Measurements from ENCODE around the gene SEPTIN14.
"Not testable (repeated sequence)": the region's sequence is repeated elsewhere in the genome, so short reads cannot be mapped to it uniquely, and the experiment has no call there.

SEPTIN14 gene

DNA sequence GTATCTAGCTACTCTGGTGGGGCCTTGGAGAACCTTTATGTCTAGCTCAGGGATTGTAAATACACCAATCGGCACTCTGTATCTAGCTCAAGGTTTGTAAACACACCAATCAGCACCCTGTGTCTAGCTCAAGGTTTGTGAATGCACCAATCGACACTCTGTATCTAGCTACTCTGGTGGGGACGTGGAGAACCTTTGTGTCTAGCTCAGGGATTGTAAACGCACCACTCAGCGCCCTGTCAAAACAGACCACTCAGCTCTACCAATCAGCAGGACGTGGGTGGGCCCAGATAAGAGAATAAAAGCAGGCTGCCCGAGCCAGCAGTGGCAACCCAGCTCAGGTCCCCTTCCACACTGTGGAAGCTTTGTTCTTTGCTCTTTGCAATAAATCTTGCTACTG lies 6.4 kb upstream of the SEPTIN14 start:
- H3K4me3 ChIP-seq (ENCODE audit: low read length); H3K9me3 ChIP-seq (ENCODE audit: control insufficient read depth, low read length); H3K27me3 ChIP-seq (ENCODE audit: control insufficient read depth, insufficient read depth, low read length); H3K4me1 ChIP-seq (ENCODE audit: control insufficient read depth, insufficient read depth, low read length); H3K36me3 ChIP-seq (ENCODE audit: control insufficient read depth, insufficient read depth, low read length); H3K9ac ChIP-seq (ENCODE audit: low read length): not testable (repeated sequence)

DNA sequence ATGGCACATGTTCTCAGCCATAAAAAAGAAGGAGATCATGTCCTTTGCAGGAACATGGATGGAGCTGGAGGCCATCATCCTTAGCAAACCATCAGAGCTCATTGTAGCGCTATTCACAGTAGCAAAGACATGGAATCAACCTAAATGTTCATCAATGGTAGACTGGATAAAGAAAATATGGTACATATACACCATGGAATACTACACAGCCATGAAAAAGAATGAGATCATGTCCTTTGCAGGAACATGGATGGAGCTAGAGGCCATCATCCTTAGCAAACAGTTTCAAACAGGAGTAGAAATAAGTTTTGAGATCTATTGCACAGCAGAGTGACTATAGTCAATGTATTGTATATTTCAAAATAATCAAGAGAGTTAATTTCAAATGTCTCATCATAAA lies 17.4 kb downstream of the SEPTIN14 start:
- H3K36me3 ChIP-seq (ENCODE audit: control insufficient read depth, insufficient read depth, low read length); H3K4me1 ChIP-seq (ENCODE audit: control insufficient read depth, insufficient read depth, low read length); H3K9ac ChIP-seq (ENCODE audit: low read length); H3K4me3 ChIP-seq (ENCODE audit: low read length); H3K9me3 ChIP-seq (ENCODE audit: control insufficient read depth, low read length); H3K27me3 ChIP-seq (ENCODE audit: control insufficient read depth, insufficient read depth, low read length): not testable (repeated sequence)

DNA sequence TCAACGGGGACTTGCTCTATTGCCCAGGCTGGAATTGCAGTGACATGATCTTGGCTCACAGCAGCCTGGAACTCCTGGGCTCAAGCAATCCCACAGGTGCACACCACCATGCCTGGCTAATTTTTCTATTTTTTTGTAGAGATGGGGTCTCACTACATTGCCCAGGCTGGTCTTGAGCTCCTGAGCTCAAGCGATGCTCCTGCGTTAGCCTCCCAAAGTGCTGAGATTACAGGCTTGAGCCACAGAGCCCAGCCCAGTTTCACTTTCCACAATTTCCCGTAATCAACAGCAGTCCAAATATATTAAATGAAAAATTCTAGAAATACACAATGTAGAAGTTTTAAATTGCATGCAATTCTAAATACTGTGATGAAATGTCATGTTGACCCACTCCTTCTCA lies 24.0 kb downstream of the SEPTIN14 start:
- Histone ChIP-seq H3K9me3 (ENCODE audit: control insufficient read depth, low read length) (no peaks in the 10 kb centered on the region), H3K36me3 (ENCODE audit: control insufficient read depth, insufficient read depth, low read length) (no peaks in the 10 kb centered on the region), H3K9ac (ENCODE audit: low read length) (no peak overlapping the region)

DNA sequence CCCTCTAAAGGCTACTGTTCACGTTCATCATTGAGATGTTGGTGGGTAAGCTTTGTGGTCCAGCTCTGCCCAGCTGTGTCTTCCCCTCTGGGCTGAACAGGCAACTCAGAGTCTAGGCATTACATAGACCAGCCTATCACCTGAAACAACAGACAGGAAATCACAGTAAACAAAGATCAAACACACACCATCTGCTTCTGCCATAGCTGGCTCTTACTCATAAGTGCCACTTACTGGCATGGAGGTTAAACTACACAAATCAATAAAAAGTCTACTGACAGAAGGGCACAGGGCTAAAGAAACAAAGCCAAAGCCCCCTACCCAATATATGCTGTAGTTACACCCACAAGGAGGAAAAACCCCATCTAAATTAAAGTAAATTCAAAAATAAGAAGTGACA lies 35.0 kb downstream of the SEPTIN14 start:
- Histone ChIP-seq H3K4me1 (ENCODE audit: control insufficient read depth, insufficient read depth, low read length) (no peaks in the 10 kb centered on the region), H3K36me3 (ENCODE audit: control insufficient read depth, insufficient read depth, low read length) (no peaks in the 10 kb centered on the region), H3K27me3 (ENCODE audit: control insufficient read depth, insufficient read depth, low read length) (no peaks in the 10 kb centered on the region), H3K9me3 (ENCODE audit: control insufficient read depth, low read length) (no peaks in the 10 kb centered on the region), H3K4me3 (ENCODE audit: low read length) (no peak overlapping the region), H3K9ac (ENCODE audit: low read length) (no peak overlapping the region)

More for the DNA sequence above, 24.0 kb downstream of the SEPTIN14 start:
- Histone ChIP-seq H3K27me3 (ENCODE audit: control insufficient read depth, insufficient read depth, low read length) (no peaks in the 10 kb centered on the region), H3K4me3 (ENCODE audit: low read length) (no peak overlapping the region), H3K4me1 (ENCODE audit: control insufficient read depth, insufficient read depth, low read length) (no peaks in the 10 kb centered on the region)

DNA sequence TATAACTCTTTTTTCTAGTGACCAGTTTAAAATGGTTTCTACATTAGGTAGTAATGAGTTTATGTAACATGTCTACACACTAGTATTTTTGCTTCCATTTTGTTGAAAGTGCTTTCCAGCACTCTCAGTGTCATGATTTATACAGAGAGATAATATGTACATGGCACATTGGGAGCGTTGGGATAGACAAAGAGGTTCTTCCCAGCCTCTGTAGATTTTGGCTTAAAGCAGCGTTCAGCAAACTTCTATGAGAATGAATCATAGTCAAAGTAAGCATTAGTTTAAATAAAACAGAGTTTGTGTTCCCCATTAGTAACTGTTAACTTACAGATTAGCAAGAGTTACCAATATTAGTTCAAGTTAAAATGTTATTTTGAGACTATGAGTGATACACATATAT lies 43.9 kb downstream of the SEPTIN14 start:
- no peaks in the 10 kb centered on the region for H3K36me3 ChIP-seq (ENCODE audit: control insufficient read depth, insufficient read depth, low read length)
- H3K4me1 ChIP-seq (ENCODE audit: control insufficient read depth, insufficient read depth, low read length), result no peaks in the 10 kb centered on the region
- H3K9ac ChIP-seq (ENCODE audit: low read length), result no peak overlapping the region
- no peaks in the 10 kb centered on the region for H3K27me3 ChIP-seq (ENCODE audit: control insufficient read depth, insufficient read depth, low read length)
- H3K4me3 ChIP-seq (ENCODE audit: low read length), result no peak overlapping the region
- H3K9me3 ChIP-seq (ENCODE audit: control insufficient read depth, low read length), result no peaks in the 10 kb centered on the region

DNA sequence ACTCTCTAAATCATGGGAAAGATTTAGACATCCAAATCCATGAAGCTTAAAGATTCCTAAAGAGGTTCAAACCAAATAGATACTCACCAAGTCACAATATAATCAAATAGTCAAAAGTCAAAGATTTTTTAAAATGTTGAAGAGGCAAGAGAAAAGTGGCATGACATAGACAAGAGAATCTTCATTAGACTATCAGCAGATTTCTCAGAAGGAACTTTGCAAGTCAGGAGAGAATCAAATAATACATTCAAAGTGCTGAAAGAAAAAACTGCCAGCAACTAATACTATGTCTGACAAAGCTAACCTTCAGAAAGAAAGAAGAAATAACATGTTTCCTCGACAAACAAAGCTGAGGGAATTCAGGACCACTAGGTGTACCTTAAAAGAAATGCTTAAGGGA lies 65.3 kb downstream of the SEPTIN14 start:
- not testable (repeated sequence) for H3K9ac ChIP-seq (ENCODE audit: low read length); H3K27me3 ChIP-seq (ENCODE audit: control insufficient read depth, insufficient read depth, low read length); H3K36me3 ChIP-seq (ENCODE audit: control insufficient read depth, insufficient read depth, low read length); H3K9me3 ChIP-seq (ENCODE audit: control insufficient read depth, low read length); H3K4me3 ChIP-seq (ENCODE audit: low read length); H3K4me1 ChIP-seq (ENCODE audit: control insufficient read depth, insufficient read depth, low read length)

DNA sequence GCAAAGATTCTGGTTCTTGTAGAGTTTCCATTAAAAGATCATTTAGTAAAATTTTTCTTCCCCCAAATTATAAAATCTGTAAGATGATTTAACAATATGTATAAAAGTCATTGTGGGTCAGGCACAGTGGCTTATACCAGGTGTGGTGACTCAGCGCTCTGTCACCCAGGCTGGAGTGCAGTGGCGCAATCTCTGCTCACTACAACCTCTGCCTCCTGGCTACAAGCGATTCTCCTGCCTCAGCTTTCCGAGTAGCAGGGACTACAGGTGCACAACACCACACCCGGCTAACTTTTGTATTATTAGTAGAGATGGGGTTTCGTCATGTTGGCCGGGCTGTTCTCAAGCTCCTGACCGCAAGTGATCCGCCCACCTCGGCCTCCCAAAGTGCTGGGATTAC lies 68.0 kb downstream of the SEPTIN14 start:
- no peaks in the 10 kb centered on the region for H3K27me3 ChIP-seq (ENCODE audit: control insufficient read depth, insufficient read depth, low read length)
- H3K36me3 ChIP-seq (ENCODE audit: control insufficient read depth, insufficient read depth, low read length), result no peaks in the 10 kb centered on the region
- no peaks in the 10 kb centered on the region for H3K9me3 ChIP-seq (ENCODE audit: control insufficient read depth, low read length)
- no peak overlapping the region for H3K9ac ChIP-seq (ENCODE audit: low read length)
- no peaks in the 10 kb centered on the region for H3K4me1 ChIP-seq (ENCODE audit: control insufficient read depth, insufficient read depth, low read length)
- no peak overlapping the region for H3K4me3 ChIP-seq (ENCODE audit: low read length)

DNA sequence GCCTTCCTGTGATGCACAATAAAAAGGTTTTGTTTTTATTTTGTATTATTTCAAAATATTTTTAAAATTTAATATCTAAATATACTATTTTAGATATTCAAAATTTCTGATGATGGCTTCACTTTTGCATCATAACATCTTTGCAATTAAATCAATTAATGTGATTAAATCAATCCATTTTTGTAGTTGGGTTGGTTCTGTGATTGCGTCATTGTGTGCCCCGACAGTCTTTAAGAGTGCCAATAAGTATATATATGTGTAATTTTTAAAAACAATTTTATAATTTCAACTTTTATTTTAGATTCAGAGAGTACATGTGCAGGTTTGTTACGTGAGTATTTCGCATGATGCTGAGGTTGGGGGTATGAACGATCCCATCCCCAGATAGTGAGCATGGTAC lies 70.5 kb downstream of the SEPTIN14 start:
- Histone ChIP-seq H3K36me3 (ENCODE audit: control insufficient read depth, insufficient read depth, low read length) (no peaks in the 10 kb centered on the region), H3K4me3 (ENCODE audit: low read length) (no peak overlapping the region), H3K27me3 (ENCODE audit: control insufficient read depth, insufficient read depth, low read length) (no peaks in the 10 kb centered on the region), H3K9me3 (ENCODE audit: control insufficient read depth, low read length) (no peaks in the 10 kb centered on the region), H3K9ac (ENCODE audit: low read length) (no peak overlapping the region), H3K4me1 (ENCODE audit: control insufficient read depth, insufficient read depth, low read length) (no peaks in the 10 kb centered on the region)

DNA sequence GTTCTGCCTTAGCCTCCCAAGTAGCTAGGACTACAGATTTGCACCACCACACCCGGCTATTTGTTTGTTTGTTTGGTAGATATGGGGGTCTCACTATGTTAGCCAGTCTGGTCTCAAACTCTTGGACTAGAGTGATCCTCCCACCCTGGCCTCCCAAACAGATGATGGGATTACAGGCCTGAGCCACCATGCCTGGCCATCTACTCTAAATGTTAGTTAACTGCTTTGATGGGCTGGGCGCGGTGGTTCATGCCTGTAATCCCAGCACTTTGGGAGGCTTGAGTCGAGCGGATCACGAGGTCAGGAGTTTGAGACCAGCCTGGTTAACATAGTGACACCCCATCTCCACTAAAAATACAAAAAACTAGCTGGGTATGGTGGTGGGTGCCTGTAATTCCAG lies 74.8 kb downstream of the SEPTIN14 start:
- H3K4me3 ChIP-seq (ENCODE audit: low read length), result no peak overlapping the region
- no peaks in the 10 kb centered on the region for H3K4me1 ChIP-seq (ENCODE audit: control insufficient read depth, insufficient read depth, low read length)
- no peaks in the 10 kb centered on the region for H3K9me3 ChIP-seq (ENCODE audit: control insufficient read depth, low read length)
- H3K9ac ChIP-seq (ENCODE audit: low read length), result no peak overlapping the region
- no peaks in the 10 kb centered on the region for H3K36me3 ChIP-seq (ENCODE audit: control insufficient read depth, insufficient read depth, low read length)
- H3K27me3 ChIP-seq (ENCODE audit: control insufficient read depth, insufficient read depth, low read length), result no peaks in the 10 kb centered on the region

DNA sequence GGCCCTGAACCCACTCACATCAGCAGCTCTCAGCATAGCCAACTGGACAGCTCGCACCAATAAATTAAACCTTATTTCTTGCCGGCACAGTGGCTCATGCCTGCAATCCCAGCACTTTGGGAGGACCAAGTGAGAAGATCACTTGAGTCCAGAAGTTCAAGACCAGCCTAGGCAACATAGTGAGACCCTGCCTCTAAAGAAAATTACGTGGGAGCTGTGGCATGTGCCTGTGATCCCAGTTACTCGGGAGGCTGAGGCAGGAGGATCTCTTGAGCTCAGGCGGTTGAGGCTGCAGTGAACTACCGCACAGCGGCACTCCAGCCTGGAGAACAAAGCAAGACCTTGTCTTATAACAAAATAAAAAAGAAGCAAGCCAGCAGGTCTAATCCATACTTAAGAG lies 75.7 kb downstream of the SEPTIN14 start:
- Histone ChIP-seq H3K4me1 (ENCODE audit: control insufficient read depth, insufficient read depth, low read length) (no peaks in the 10 kb centered on the region), H3K9me3 (ENCODE audit: control insufficient read depth, low read length) (no peaks in the 10 kb centered on the region), H3K4me3 (ENCODE audit: low read length) (no peak overlapping the region), H3K9ac (ENCODE audit: low read length) (no peak overlapping the region), H3K27me3 (ENCODE audit: control insufficient read depth, insufficient read depth, low read length) (no peaks in the 10 kb centered on the region), H3K36me3 (ENCODE audit: control insufficient read depth, insufficient read depth, low read length) (no peaks in the 10 kb centered on the region)

DNA sequence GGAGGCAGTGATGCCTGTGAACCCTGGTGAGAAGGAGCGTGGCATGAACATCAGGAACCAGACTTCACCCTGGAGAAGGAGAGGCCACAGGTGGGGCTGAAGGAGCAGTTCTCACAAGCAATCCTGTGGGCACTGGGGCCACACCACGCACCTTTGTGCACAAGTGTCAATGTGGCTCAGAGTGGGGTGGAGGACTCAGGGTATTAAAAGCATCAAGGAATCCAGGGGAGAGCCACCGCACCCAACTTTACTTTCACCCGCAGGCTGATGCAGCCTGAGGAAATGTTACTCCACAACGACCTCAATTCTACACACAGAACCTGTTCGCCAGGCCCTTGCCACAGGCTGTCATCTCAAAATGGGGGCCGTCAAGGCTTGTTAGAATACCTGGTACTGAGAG lies 77.1 kb downstream of the SEPTIN14 start:
- not testable (repeated sequence) for H3K9me3 ChIP-seq (ENCODE audit: control insufficient read depth, low read length); H3K27me3 ChIP-seq (ENCODE audit: control insufficient read depth, insufficient read depth, low read length); H3K4me3 ChIP-seq (ENCODE audit: low read length); H3K9ac ChIP-seq (ENCODE audit: low read length); H3K4me1 ChIP-seq (ENCODE audit: control insufficient read depth, insufficient read depth, low read length); H3K36me3 ChIP-seq (ENCODE audit: control insufficient read depth, insufficient read depth, low read length)

DNA sequence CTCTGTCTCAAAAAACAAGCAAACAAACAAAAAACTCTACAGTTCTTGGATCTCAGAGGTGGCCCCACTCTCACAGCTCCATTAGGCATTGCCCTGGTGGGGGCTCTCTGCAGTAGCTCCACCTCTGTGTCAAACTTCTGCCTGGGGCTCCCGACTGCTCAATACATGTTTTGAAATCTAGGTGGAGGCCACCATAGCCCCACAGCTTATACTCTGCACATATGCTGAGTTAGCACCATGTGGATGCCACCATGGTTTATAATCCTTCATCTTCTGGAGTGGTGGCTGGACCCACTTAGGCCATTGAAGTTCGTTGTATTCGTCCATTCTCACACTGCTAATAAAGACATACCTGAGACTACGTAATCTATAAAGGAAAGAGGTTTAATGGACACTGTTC lies 78.4 kb downstream of the SEPTIN14 start:
- H3K9ac ChIP-seq (ENCODE audit: low read length), result no peak overlapping the region
- H3K4me1 ChIP-seq (ENCODE audit: control insufficient read depth, insufficient read depth, low read length), result no peaks in the 10 kb centered on the region
- H3K27me3 ChIP-seq (ENCODE audit: control insufficient read depth, insufficient read depth, low read length), result no peaks in the 10 kb centered on the region
- H3K36me3 ChIP-seq (ENCODE audit: control insufficient read depth, insufficient read depth, low read length), result no peaks in the 10 kb centered on the region
- H3K9me3 ChIP-seq (ENCODE audit: control insufficient read depth, low read length), result no peaks in the 10 kb centered on the region
- H3K4me3 ChIP-seq (ENCODE audit: low read length), result no peak overlapping the region

DNA sequence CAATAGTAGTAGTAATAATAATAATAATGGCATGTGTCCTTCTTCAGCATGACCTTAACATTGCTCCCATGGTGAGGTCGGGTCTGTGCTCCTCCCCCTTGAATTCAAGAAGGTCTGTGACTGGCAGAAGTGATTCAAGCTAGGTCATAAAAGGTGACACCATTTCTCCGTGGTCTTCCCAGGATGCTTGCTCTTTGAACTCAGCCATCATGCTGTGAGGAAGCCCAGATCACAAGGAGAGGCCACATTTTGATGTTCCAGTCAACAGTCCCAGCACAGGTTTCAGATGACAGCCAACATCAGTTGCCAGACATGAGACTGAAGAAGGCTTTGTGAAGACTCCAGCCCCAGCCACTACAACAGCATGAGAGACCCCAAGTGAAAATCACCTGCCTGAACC lies 83.9 kb downstream of the SEPTIN14 start:
- no peaks in the 10 kb centered on the region for H3K27me3 ChIP-seq (ENCODE audit: control insufficient read depth, insufficient read depth, low read length)
- peaks cover 3% of the 10 kb centered on the region for H3K4me1 ChIP-seq (ENCODE audit: control insufficient read depth, insufficient read depth, low read length)
- no peaks in the 10 kb centered on the region for H3K36me3 ChIP-seq (ENCODE audit: control insufficient read depth, insufficient read depth, low read length)
- no peaks in the 10 kb centered on the region for H3K9me3 ChIP-seq (ENCODE audit: control insufficient read depth, low read length)
- H3K4me3 ChIP-seq (ENCODE audit: low read length), result no peak overlapping the region
- no peak overlapping the region for H3K9ac ChIP-seq (ENCODE audit: low read length)
